ENCODE data around the gene C5orf58. TPM values are rescaled to one million over a fixed set of nuclear protein-coding genes. Genes with fewer than 3 reads are reported as not detected.

The C5orf58 gene
- not detected for total RNA-seq

- H3K36me3 Mint-ChIP-seq = no peaks in the 10 kb centered on the region
- no peaks in the 10 kb centered on the region for H3K9me3 Mint-ChIP-seq
- ATAC-seq (no peak), DNase-seq (ENCODE audit: low spot score) (no peak)
- no peaks in the 10 kb centered on the region for H3K27me3 Mint-ChIP-seq
- H3K4me3 Mint-ChIP-seq = no peak within 1 kb of the TSS
- no peak within 1 kb of the TSS for H3K27ac Mint-ChIP-seq
- H3K4me1 Mint-ChIP-seq (ENCODE audit: low read depth in 2 of 2) = no peaks in the 10 kb centered on the region
These were observed at the start of gene C5orf58 for GRCh38 chr5:170232786-170233185. Gene C5orf58, plus strand, starts transcription at chr5:170232985. Its CDS starts 1,992 bp downstream, at chr5:170234977.

GRCh38 chr5:170183816-170184687 is 48.7 kb upstream of the C5orf58 start:
- no peak overlapping the region for H3K27ac Mint-ChIP-seq
- ATAC-seq = peak; percentile 61 to 62
- no peak for DNase-seq (ENCODE audit: low spot score)
- no peaks in the 10 kb centered on the region for H3K4me1 Mint-ChIP-seq (ENCODE audit: low read depth in 2 of 2)
- H3K9me3 Mint-ChIP-seq = no peaks in the 10 kb centered on the region
- no peak overlapping the region for H3K4me3 Mint-ChIP-seq
- no peaks in the 10 kb centered on the region for H3K36me3 Mint-ChIP-seq
- peaks cover 0 to 6% of the 10 kb centered on the region in 2 donors for H3K27me3 Mint-ChIP-seq

- H3K27me3 Mint-ChIP-seq = peaks cover 0 to 6% of the 10 kb centered on the region in 2 donors
- no peaks in the 10 kb centered on the region for H3K36me3 Mint-ChIP-seq
- H3K4me3 Mint-ChIP-seq = no peak overlapping the region
- no peaks in the 10 kb centered on the region for H3K9me3 Mint-ChIP-seq
- no peaks in the 10 kb centered on the region for H3K4me1 Mint-ChIP-seq (ENCODE audit: low read depth in 2 of 2)
- no peak for ATAC-seq
- DNase-seq (ENCODE audit: low spot score) = no peak
- H3K27ac Mint-ChIP-seq = no peak overlapping the region
These were observed 48.0 kb upstream of the C5orf58 start for GRCh38 chr5:170184737-170185136.

- ATAC-seq (no peak), DNase-seq (ENCODE audit: low spot score) (no peak)
- Mint-ChIP-seq H3K36me3 (no peaks in the 10 kb centered on the region), H3K27ac (no peak overlapping the region), H3K4me3 (no peak overlapping the region), H3K4me1 (ENCODE audit: low read depth in 2 of 2) (no peaks in the 10 kb centered on the region), H3K27me3 (peaks cover 0 to 6% of the 10 kb centered on the region in 2 donors), H3K9me3 (no peaks in the 10 kb centered on the region)
These were observed 46.6 kb upstream of the C5orf58 start for GRCh38 chr5:170186156-170186555.

GRCh38 chr5:170186856-170187255 is 45.9 kb upstream of the C5orf58 start:
- Mint-ChIP-seq H3K4me3 (no peak overlapping the region), H3K27ac (no peak overlapping the region), H3K4me1 (ENCODE audit: low read depth in 2 of 2) (no peaks in the 10 kb centered on the region), H3K9me3 (no peaks in the 10 kb centered on the region), H3K27me3 (peaks cover 0 to under 1% of the 10 kb centered on the region in 2 donors), H3K36me3 (no peaks in the 10 kb centered on the region)
- no peak for ATAC-seq
- no peak for DNase-seq (ENCODE audit: low spot score)

- Mint-ChIP-seq H3K27ac (no peak overlapping the region), H3K9me3 (no peaks in the 10 kb centered on the region), H3K4me3 (no peak overlapping the region), H3K36me3 (no peaks in the 10 kb centered on the region), H3K27me3 (peaks cover 0 to 7% of the 10 kb centered on the region in 2 donors), H3K4me1 (ENCODE audit: low read depth in 2 of 2) (no peaks in the 10 kb centered on the region)
- no peak for ATAC-seq
- no peak for DNase-seq (ENCODE audit: low spot score)
These were observed 42.2 kb upstream of the C5orf58 start for GRCh38 chr5:170190436-170191134.

GRCh38 chr5:170192829-170193228 is 40.0 kb upstream of the C5orf58 start:
- DNase-seq (ENCODE audit: low spot score) (no peak), ATAC-seq (no peak)
- Mint-ChIP-seq H3K27me3 (peaks cover 0 to 13% of the 10 kb centered on the region in 2 donors), H3K27ac (no peak overlapping the region), H3K36me3 (no peaks in the 10 kb centered on the region), H3K4me3 (no peak overlapping the region), H3K4me1 (ENCODE audit: low read depth in 2 of 2) (no peaks in the 10 kb centered on the region), H3K9me3 (no peaks in the 10 kb centered on the region)

- ATAC-seq (no peak), DNase-seq (ENCODE audit: low spot score) (no peak)
- no peaks in the 10 kb centered on the region for H3K4me1 Mint-ChIP-seq (ENCODE audit: low read depth in 2 of 2)
- no peaks in the 10 kb centered on the region for H3K9me3 Mint-ChIP-seq
- H3K27ac Mint-ChIP-seq = no peak overlapping the region
- peaks cover 0 to 18% of the 10 kb centered on the region in 2 donors for H3K27me3 Mint-ChIP-seq
- no peaks in the 10 kb centered on the region for H3K36me3 Mint-ChIP-seq
- no peak overlapping the region for H3K4me3 Mint-ChIP-seq
These were observed 36.8 kb upstream of the C5orf58 start for GRCh38 chr5:170195961-170196360.

GRCh38 chr5:170200876-170201275 is 31.9 kb upstream of the C5orf58 start:
- no peak for ATAC-seq

GRCh38 chr5:170201311-170201710 is 31.5 kb upstream of the C5orf58 start:
- no peak for DNase-seq (ENCODE audit: low spot score)
- Mint-ChIP-seq H3K36me3 (no peaks in the 10 kb centered on the region), H3K27me3 (peaks cover 2 to 20% of the 10 kb centered on the region in 2 donors), H3K4me3 (no peak overlapping the region), H3K9me3 (no peaks in the 10 kb centered on the region), H3K27ac (no peak overlapping the region), H3K4me1 (ENCODE audit: low read depth in 2 of 2) (no peaks in the 10 kb centered on the region)
- ATAC-seq = no peak

More at GRCh38 chr5:170200876-170201275, 31.9 kb upstream of the C5orf58 start:
- H3K36me3 Mint-ChIP-seq = no peaks in the 10 kb centered on the region
- DNase-seq (ENCODE audit: low spot score) = no peak
- no peaks in the 10 kb centered on the region for H3K9me3 Mint-ChIP-seq
- H3K27me3 Mint-ChIP-seq = peaks cover 2 to 21% of the 10 kb centered on the region in 2 donors
- H3K27ac Mint-ChIP-seq = no peak overlapping the region
- H3K4me1 Mint-ChIP-seq (ENCODE audit: low read depth in 2 of 2) = no peaks in the 10 kb centered on the region
- H3K4me3 Mint-ChIP-seq = no peak overlapping the region

- no peak for DNase-seq (ENCODE audit: low spot score)
- ATAC-seq = no peak
- no peak overlapping the region for H3K27ac Mint-ChIP-seq
- no peaks in the 10 kb centered on the region for H3K9me3 Mint-ChIP-seq
- no peaks in the 10 kb centered on the region for H3K4me1 Mint-ChIP-seq (ENCODE audit: low read depth in 2 of 2)
- peaks cover 2 to 20% of the 10 kb centered on the region in 2 donors for H3K27me3 Mint-ChIP-seq
- H3K4me3 Mint-ChIP-seq = no peak overlapping the region
- no peaks in the 10 kb centered on the region for H3K36me3 Mint-ChIP-seq
These were observed 30.7 kb upstream of the C5orf58 start for GRCh38 chr5:170202117-170202516.

- Mint-ChIP-seq H3K9me3 (no peaks in the 10 kb centered on the region), H3K27ac (no peak overlapping the region), H3K27me3 (peaks cover 5 to 28% of the 10 kb centered on the region in 2 donors), H3K4me3 (no peak overlapping the region), H3K4me1 (ENCODE audit: low read depth in 2 of 2) (no peaks in the 10 kb centered on the region), H3K36me3 (no peaks in the 10 kb centered on the region)
- no peak for ATAC-seq
- DNase-seq (ENCODE audit: low spot score) = no peak
These were observed 28.6 kb upstream of the C5orf58 start for GRCh38 chr5:170204202-170204601.

GRCh38 chr5:170206216-170206615 is 26.6 kb upstream of the C5orf58 start:
- no peak for ATAC-seq
- Mint-ChIP-seq H3K27me3 (peaks cover 12 to 46% of the 10 kb centered on the region in 2 donors), H3K9me3 (no peaks in the 10 kb centered on the region), H3K36me3 (no peaks in the 10 kb centered on the region), H3K27ac (no peak overlapping the region), H3K4me3 (no peak overlapping the region), H3K4me1 (ENCODE audit: low read depth in 2 of 2) (no peaks in the 10 kb centered on the region)
- no peak for DNase-seq (ENCODE audit: low spot score)

- no peak overlapping the region for H3K4me3 Mint-ChIP-seq
- no peaks in the 10 kb centered on the region for H3K4me1 Mint-ChIP-seq (ENCODE audit: low read depth in 2 of 2)
- no peak overlapping the region for H3K27ac Mint-ChIP-seq
- ATAC-seq = no peak
- peaks cover 12 to 46% of the 10 kb centered on the region in 2 donors for H3K27me3 Mint-ChIP-seq
- no peak for DNase-seq (ENCODE audit: low spot score)
- no peaks in the 10 kb centered on the region for H3K9me3 Mint-ChIP-seq
- H3K36me3 Mint-ChIP-seq = no peaks in the 10 kb centered on the region
These were observed 25.8 kb upstream of the C5orf58 start for GRCh38 chr5:170206958-170207357.
